ENCODE measurements around the gene CAPN11. TPM values are rescaled to one million over a fixed set of nuclear protein-coding genes. Genes with fewer than 3 reads are reported as not detected.
"Not testable (repeated sequence)": the region's sequence is repeated elsewhere in the genome, so short reads cannot be mapped to it uniquely, and the experiment has no call there.

Gene CAPN11
- total RNA-seq, 4 donors from 2014 or later: 0.72 to 1.1 (median 0.89) TPM

GRCh38 chr6:44180886-44181285 lies 22.3 kb downstream of the CAPN11 start:
- TF ChIP-seq CTCF (IDR thresholded peaks at IDR 0.05): no peak
- TF ChIP-seq POLR2A (IDR thresholded peaks at IDR 0.05): no peak
- intact Hi-C loops (cut with DNase I; ENCODE audit: low total_unique reads): no loop called here
- no peak for DNase-seq (ENCODE audit: low spot score in 2 of 2)
- 85 to 89% methylated on average over 4 of the region's 4 CpGs for WGBS, 2 donors
- H3K4me3 ChIP-seq (ENCODE audit: low read depth, poor library complexity, severe bottlenecking): no peak overlapping the region

- H3K4me3 ChIP-seq (ENCODE audit: low read depth, poor library complexity, severe bottlenecking); DNase-seq (ENCODE audit: low spot score in 2 of 2); intact Hi-C loops (cut with DNase I; ENCODE audit: low total_unique reads): not testable (repeated sequence)
These were observed 23.2 kb downstream of the CAPN11 start for GRCh38 chr6:44181784-44182183.

- TF ChIP-seq CTCF (IDR thresholded peaks at IDR 0.05): no peak
- no peak for TF ChIP-seq POLR2A (IDR thresholded peaks at IDR 0.05)
- 95% methylated on average over 4 of the region's 4 CpGs for WGBS, 2 donors
- no peak overlapping the region for H3K4me3 ChIP-seq (ENCODE audit: low read depth, poor library complexity, severe bottlenecking)
- no peak for DNase-seq (ENCODE audit: low spot score in 2 of 2)
- intact Hi-C loops (cut with DNase I; ENCODE audit: low total_unique reads): no loop called here
These were observed 24.3 kb downstream of the CAPN11 start for GRCh38 chr6:44182911-44183390.

- no peak for TF ChIP-seq POLR2A (IDR thresholded peaks at IDR 0.05)
- TF ChIP-seq CTCF (IDR thresholded peaks at IDR 0.05): no peak
- H3K4me3 ChIP-seq (ENCODE audit: low read depth, poor library complexity, severe bottlenecking): no peak overlapping the region
- intact Hi-C loops (cut with DNase I; ENCODE audit: low total_unique reads): no loop called here
- WGBS, 2 donors: 74 to 75% methylated on average over 9 of the region's 9 CpGs
- no peak for DNase-seq (ENCODE audit: low spot score in 2 of 2)
These were observed 25.2 kb downstream of the CAPN11 start for GRCh38 chr6:44183783-44184182.

GRCh38 chr6:44185356-44185755 lies 26.7 kb downstream of the CAPN11 start:
- H3K4me3 ChIP-seq (ENCODE audit: low read depth, poor library complexity, severe bottlenecking); DNase-seq (ENCODE audit: low spot score in 2 of 2); intact Hi-C loops (cut with DNase I; ENCODE audit: low total_unique reads): not testable (repeated sequence)
- WGBS, 2 donors: 68 to 72% methylated on average over 7 of the region's 7 CpGs

- TF ChIP-seq POLR2A (IDR thresholded peaks at IDR 0.05) (no peak), CTCF (IDR thresholded peaks at IDR 0.05) (no peak)
- no peak overlapping the region for H3K4me3 ChIP-seq (ENCODE audit: low read depth, poor library complexity, severe bottlenecking)
- DNase-seq (ENCODE audit: low spot score in 2 of 2): no peak
- WGBS, 2 donors: 64 to 66% methylated on average over 9 of the region's 9 CpGs
- intact Hi-C loops (cut with DNase I; ENCODE audit: low total_unique reads): no loop called here
These were observed 27.5 kb downstream of the CAPN11 start for GRCh38 chr6:44185953-44186634.

- H3K4me3 ChIP-seq (ENCODE audit: low read depth, poor library complexity, severe bottlenecking): no peak overlapping the region
- DNase-seq (ENCODE audit: low spot score in 2 of 2): no peak
- 71 to 77% methylated on average over 7 of the region's 7 CpGs for WGBS, 2 donors
- intact Hi-C loops (cut with DNase I; ENCODE audit: low total_unique reads): no loop called here
- no peak for TF ChIP-seq POLR2A (IDR thresholded peaks at IDR 0.05)
- no peak for TF ChIP-seq CTCF (IDR thresholded peaks at IDR 0.05)
These were observed 28.0 kb downstream of the CAPN11 start for GRCh38 chr6:44186635-44187025.
